OCI-LY3 (cell line): ENCODE results near the gene GALNT3.

Experiments used
- H2AFZ ChIP-seq: fragments of 200-600, 300-600 bp; shearing (Covaris generic); 2 replicates; pipeline ENCODE4 v1.6.0; 2014; ENCODE audit warnings: antibody characterized with exemption, low read depth, low read length
- H3K27ac ChIP-seq: fragments of 200-600, 300-600 bp; sonication (generic); 2 replicates; pipeline ENCODE4 v1.5.1; 2014; ENCODE audit warnings: mild to moderate bottlenecking, low read length, moderate library complexity, mixed read lengths
- H3K27me3 ChIP-seq: fragments of 200-600, 300-600 bp; sonication (generic); 2 replicates; pipeline ENCODE4 v1.6.1; 2014; ENCODE audit warnings: low read depth, low read length, mixed read lengths
- H3K36me3 ChIP-seq: fragments of 200-600, 300-600 bp; sonication (generic); replicated peaks from 2 replicates; pipeline ENCODE3; 2014; ENCODE audit warnings: low read depth, low read length, mixed read lengths
- H3K4me1 ChIP-seq: fragments of 300-600, 200-600 bp; sonication (generic); 2 replicates; pipeline ENCODE4 v1.6.1; 2014; ENCODE audit warnings: low read length, mixed read lengths
- H3K4me2 ChIP-seq: fragments of 200-600, 300-600 bp; sonication (generic); 2 replicates; pipeline ENCODE4 v1.6.1; 2014; ENCODE audit warnings: low read length, mixed read lengths
- H3K4me3 ChIP-seq: fragments of 300-600, 200-600 bp; sonication (generic); 2 replicates; pipeline ENCODE4 v1.5.1; 2014; ENCODE audit warnings: antibody characterized with exemption, mild to moderate bottlenecking, low read length, moderate library complexity
- H3K79me2 ChIP-seq: fragments of 300-600, 200-600 bp; shearing (Covaris generic); 2 replicates; pipeline ENCODE4 v1.6.1; 2014; ENCODE audit warnings: mild to moderate bottlenecking, low read length, mixed read lengths
- H3K9ac ChIP-seq: fragments of 300-600, 200-600 bp; shearing (Covaris generic); 2 replicates; pipeline ENCODE4 v1.6.0; 2014; ENCODE audit warnings: mild to moderate bottlenecking, low read length, moderate library complexity
- H3K9me3 ChIP-seq: fragments of 200-600, 300-600 bp; shearing (Covaris generic); 2 replicates; pipeline ENCODE4 v1.6.1; 2014; ENCODE audit warnings: low read length, mixed read lengths; ENCODE audit not compliant: insufficient read depth
- H4K20me1 ChIP-seq: fragments of 200-600, 300-600 bp; sonication (generic); 2 replicates; pipeline ENCODE4 v1.6.1; 2016; ENCODE audit warnings: low read length, mixed read lengths; ENCODE audit not compliant: insufficient read depth
- CTCF ChIP-seq: fragments of 200-600, 300-600 bp; sonication (generic); IDR thresholded peaks from 2 replicates; pipeline ENCODE4 v1.5.1; 2014; ENCODE audit warnings: antibody characterized with exemption, low read length, low read depth
- EZH2phosphoT487 ChIP-seq: fragments of 200-600 bp; shearing (Covaris generic); IDR thresholded peaks from 2 replicates; pipeline ENCODE4 v1.6.1; 2018; ENCODE audit warnings: antibody characterized with exemption, mixed run types, low read depth

The GALNT3 gene

GRCh38 chr2:165827016-165827920 is 33.2 kb upstream of the GALNT3 start:
- Histone ChIP-seq H3K27ac (no peak overlapping the region), H4K20me1 (no peaks in the 10 kb centered on the region), H3K36me3 (no peaks in the 10 kb centered on the region), H3K27me3 (no peaks in the 10 kb centered on the region), H3K9ac (no peak overlapping the region), H3K4me2 (peak overlapping the region; percentile 6; the same call in 1 of the 2 replicates), H3K9me3 (no peaks in the 10 kb centered on the region), H3K4me3 (no peak overlapping the region), H3K79me2 (no peaks in the 10 kb centered on the region), H3K4me1 (peaks cover 18% of the 10 kb centered on the region), H2AFZ (no peak overlapping the region)
- TF ChIP-seq CTCF (no peak), EZH2phosphoT487 (no peak)

GRCh38 chr2:165825041-165825440 is 31.0 kb upstream of the GALNT3 start:
- Histone ChIP-seq H3K4me2 (no peak overlapping the region), H3K4me3 (no peak overlapping the region), H4K20me1 (no peaks in the 10 kb centered on the region), H3K79me2 (no peaks in the 10 kb centered on the region), H3K9ac (no peak overlapping the region), H3K27ac (no peak overlapping the region), H3K36me3 (no peaks in the 10 kb centered on the region), H2AFZ (no peak overlapping the region), H3K9me3 (no peaks in the 10 kb centered on the region), H3K4me1 (peaks cover 18% of the 10 kb centered on the region), H3K27me3 (no peaks in the 10 kb centered on the region)
- no peak for TF ChIP-seq CTCF
- no peak for TF ChIP-seq EZH2phosphoT487

- Histone ChIP-seq H3K4me3 (no peak overlapping the region), H4K20me1 (no peaks in the 10 kb centered on the region), H3K27ac (no peak overlapping the region), H3K36me3 (no peaks in the 10 kb centered on the region), H3K4me2 (no peak overlapping the region), H3K79me2 (no peaks in the 10 kb centered on the region), H3K9me3 (no peaks in the 10 kb centered on the region), H3K9ac (no peak overlapping the region), H3K27me3 (no peaks in the 10 kb centered on the region), H3K4me1 (peaks cover 23% of the 10 kb centered on the region), H2AFZ (no peak overlapping the region)
- TF ChIP-seq CTCF (no peak), EZH2phosphoT487 (no peak)
Measured at GRCh38 chr2:165820296-165820695, 26.2 kb upstream of the GALNT3 start.

- H3K27ac ChIP-seq = peak overlapping the region; percentile 62
- H4K20me1 ChIP-seq = no peaks in the 10 kb centered on the region
- H3K4me1 ChIP-seq = peaks cover 28% of the 10 kb centered on the region
- H3K4me3 ChIP-seq = peak overlapping the region; percentile 47
- no peaks in the 10 kb centered on the region for H3K36me3 ChIP-seq
- H3K27me3 ChIP-seq = no peaks in the 10 kb centered on the region
- H3K79me2 ChIP-seq = no peaks in the 10 kb centered on the region
- H3K9ac ChIP-seq = no peak overlapping the region
- peak overlapping the region; percentile 76 for H3K4me2 ChIP-seq
- H3K9me3 ChIP-seq = no peaks in the 10 kb centered on the region
- TF ChIP-seq CTCF = no peak
- TF ChIP-seq EZH2phosphoT487 = no peak
- H2AFZ ChIP-seq = 0 out of 2 replicates have a peak overlapping the region, but pooled peaks have one; percentile 2
Measured at GRCh38 chr2:165818920-165819319, 24.9 kb upstream of the GALNT3 start.
